Peyer's patch (tissue), 4 donors: ENCODE results near the gene ASCL5. TPM values are rescaled to one million over a fixed set of nuclear protein-coding genes. Genes with fewer than 3 reads are reported as not detected.

ENCODE experiments used
- DNase-seq, 3 donors: peaks; one replicate each; pipeline ENCODE4 v3.0.0-alpha.2; 2017 to 2019
- H3K27ac ChIP-seq, 4 donors: fragments of 200-600 bp; sonication (generic); one replicate each; pipeline ENCODE4 v1.5.1; 2016 to 2019
- H3K27me3 ChIP-seq, 2 donors: fragments of 200-600 bp; sonication (generic); one replicate each; pipeline ENCODE4 v1.5.1; 2019
- H3K36me3 ChIP-seq, 3 donors: fragments of 200-600 bp; sonication (generic); one replicate each; pipeline ENCODE4 v1.5.1; 2016 to 2019
- H3K4me1 ChIP-seq, 4 donors: fragments of 200-600 bp; sonication (generic); one replicate each; pipeline ENCODE4 v1.5.1; 2016 to 2019
- H3K4me3 ChIP-seq, 4 donors: fragments of 200-600 bp; sonication (generic); 1 replicate in 3 of 4; 2 replicates in 1 of 4; pipeline ENCODE4 v1.5.1; 2016 to 2019; ENCODE audit warnings: mild to moderate bottlenecking in 1 of 4
- H3K9me3 ChIP-seq, 4 donors: fragments of 200-600 bp; sonication (generic); one replicate each; pipeline ENCODE4 v1.5.1; 2016 to 2019; ENCODE audit warnings: mild to moderate bottlenecking in 1 of 4
- POLR2A ChIP-seq, 2 donors: fragments of 450-650 bp; IDR thresholded peaks; one replicate each; pipeline ENCODE4 v1.5.1; 2017; ENCODE audit warnings: antibody characterized with exemption in 2 of 2, mild to moderate bottlenecking in 2 of 2, moderate library complexity in 2 of 2
- total RNA-seq, 4 donors: library from RNA; depleted of rRNA; stranded (reverse); fragments of >200 nt; gene quantifications; one replicate each; pipeline ENCODE4 v1.1.0, GENCODE V29; 2016
- TF ChIP-seq, protein P1 (sequence below), 6 experiments: fragments of 450-650 bp in 4 of 6; fragments of 200-600 bp in 2 of 6; sonication (generic) in 1 of 6; IDR thresholded peaks; one replicate each; pipeline ENCODE4 v1.5.1; 2017 to 2019; ENCODE audit warnings: antibody characterized with exemption in 6 of 6, mild to moderate bottlenecking in 3 of 6, moderate library complexity in 1 of 6

ASCL5 gene
- total RNA-seq, 4 donors from 2014 or later: not detected

DNA sequence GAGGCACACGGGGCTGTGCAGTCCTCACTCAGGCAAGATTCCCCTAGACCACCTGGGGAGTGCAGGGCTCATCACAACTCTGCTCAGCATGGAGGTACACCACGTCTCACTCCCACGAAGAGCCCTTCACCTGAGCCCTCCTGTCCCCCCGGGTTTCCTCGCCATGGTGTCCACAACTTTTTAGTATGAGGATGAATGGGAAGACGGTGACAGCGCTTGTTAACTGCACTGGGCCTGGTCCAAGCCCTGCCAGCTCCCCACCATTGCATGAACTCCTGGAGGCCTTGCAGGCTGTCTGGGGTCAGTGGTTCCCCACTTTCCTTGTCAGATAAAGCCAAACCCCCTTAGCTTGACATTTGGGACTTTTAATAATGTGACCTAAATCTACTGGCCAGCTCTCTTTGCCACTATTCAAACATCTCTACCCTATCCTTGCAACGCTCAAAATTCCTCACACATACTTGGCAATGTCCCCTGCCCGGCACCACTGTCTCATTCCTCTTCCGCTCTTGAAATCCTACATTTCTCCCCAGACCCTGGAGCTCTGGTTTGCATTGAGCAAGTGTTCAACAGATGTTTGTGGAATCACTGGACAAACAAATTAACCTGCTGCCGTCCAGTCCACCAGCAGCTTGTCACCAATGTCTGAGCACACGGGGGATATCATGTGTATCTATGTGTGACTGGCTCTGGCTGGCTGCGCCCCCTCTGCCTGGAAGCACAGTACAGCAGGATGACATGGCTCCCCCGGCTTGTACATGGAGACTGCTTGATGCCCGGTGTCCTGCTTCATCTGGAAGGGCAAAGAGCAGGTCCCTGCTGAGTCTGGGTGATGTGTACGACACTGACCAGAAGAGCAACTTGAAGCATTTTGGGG, 16.1 kb upstream of the ASCL5 start:
- no peak for TF ChIP-seq POLR2A (IDR thresholded peaks at IDR 0.05)
- TF ChIP-seq, protein P1, sequence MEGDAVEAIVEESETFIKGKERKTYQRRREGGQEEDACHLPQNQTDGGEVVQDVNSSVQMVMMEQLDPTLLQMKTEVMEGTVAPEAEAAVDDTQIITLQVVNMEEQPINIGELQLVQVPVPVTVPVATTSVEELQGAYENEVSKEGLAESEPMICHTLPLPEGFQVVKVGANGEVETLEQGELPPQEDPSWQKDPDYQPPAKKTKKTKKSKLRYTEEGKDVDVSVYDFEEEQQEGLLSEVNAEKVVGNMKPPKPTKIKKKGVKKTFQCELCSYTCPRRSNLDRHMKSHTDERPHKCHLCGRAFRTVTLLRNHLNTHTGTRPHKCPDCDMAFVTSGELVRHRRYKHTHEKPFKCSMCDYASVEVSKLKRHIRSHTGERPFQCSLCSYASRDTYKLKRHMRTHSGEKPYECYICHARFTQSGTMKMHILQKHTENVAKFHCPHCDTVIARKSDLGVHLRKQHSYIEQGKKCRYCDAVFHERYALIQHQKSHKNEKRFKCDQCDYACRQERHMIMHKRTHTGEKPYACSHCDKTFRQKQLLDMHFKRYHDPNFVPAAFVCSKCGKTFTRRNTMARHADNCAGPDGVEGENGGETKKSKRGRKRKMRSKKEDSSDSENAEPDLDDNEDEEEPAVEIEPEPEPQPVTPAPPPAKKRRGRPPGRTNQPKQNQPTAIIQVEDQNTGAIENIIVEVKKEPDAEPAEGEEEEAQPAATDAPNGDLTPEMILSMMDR (IDR thresholded peaks at IDR 0.05): no peak
- Histone ChIP-seq H3K36me3 (peaks cover 0 to 56% (median 0%) of the 10 kb centered on the region in 3 donors), H3K4me3 (no peak overlapping the region), H3K27ac (no peak overlapping the region), H3K27me3 (no peaks in the 10 kb centered on the region), H3K4me1 (no peaks in the 10 kb centered on the region), H3K9me3 (no peaks in the 10 kb centered on the region)
- no peak for DNase-seq

DNA sequence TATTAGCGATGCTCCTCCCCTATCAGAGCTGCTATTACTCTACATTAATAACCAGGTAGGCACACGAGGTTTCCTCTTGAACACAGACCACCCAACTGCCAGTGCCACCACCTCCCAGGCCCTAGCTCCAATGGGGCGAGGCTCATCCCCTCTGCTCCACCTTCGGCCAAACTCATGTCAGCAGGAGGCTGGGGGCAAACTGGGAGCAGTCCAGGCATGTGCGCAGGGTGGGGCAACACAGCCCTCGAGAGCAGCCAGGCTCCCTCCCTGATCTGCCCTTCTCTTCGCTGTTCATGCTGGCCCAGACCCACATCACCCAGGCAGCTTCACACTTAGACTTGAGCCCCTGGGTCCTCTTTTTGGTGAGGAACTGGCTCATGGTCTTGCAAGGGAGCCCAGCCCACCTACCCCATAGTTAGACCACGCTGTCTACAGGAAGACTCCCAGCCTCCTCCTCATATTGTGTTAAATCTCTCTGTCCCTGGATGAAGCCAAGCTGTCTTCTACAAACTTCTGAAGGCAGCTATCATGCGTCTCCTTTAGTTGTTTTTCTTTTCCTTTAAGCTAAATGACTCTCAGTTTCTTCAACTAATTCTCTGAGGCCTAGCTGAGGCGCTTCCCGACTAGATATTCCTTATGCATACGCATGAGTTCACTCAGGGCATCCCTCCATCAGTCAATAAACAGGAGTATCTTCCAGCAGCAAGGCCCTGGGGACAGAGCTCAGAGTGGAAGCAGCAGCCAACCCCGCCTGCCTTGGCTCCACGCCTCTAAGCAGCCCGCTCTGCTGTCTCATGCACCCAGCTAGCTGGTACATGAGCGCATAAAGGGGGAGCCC, 15.2 kb upstream of the ASCL5 start:
- peaks cover 0 to 56% (median 0%) of the 10 kb centered on the region in 3 donors for H3K36me3 ChIP-seq
- no peaks in the 10 kb centered on the region for H3K9me3 ChIP-seq
- no peaks in the 10 kb centered on the region for H3K27me3 ChIP-seq
- H3K4me3 ChIP-seq: no peak overlapping the region
- no peak overlapping the region for H3K27ac ChIP-seq
- TF ChIP-seq POLR2A (IDR thresholded peaks at IDR 0.05): no peak
- TF ChIP-seq, protein P1 (IDR thresholded peaks at IDR 0.05): no peak
- DNase-seq: no peak
- H3K4me1 ChIP-seq: no peaks in the 10 kb centered on the region

DNA sequence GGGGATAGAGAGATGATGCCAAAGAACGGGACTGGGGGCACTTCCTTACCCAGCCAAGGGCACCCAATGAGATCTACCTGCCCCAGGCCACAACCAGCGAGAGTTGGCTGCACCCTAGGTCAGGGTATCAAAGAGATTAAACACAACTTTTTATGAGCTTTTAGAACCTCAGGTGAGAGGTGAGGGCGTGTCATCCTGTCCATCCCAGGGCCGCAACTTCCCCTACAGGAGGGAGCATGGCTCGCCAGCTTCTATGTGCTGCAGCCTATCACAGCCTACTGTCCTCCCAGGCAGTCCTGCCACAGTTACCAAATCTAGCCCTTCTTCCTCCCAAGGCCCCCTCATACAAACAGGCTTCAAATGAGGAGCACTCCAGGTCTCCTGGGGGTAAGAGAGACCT, 14.4 kb upstream of the ASCL5 start:
- Histone ChIP-seq H3K4me1 (no peaks in the 10 kb centered on the region), H3K36me3 (peaks cover 0 to 51% (median 0%) of the 10 kb centered on the region in 3 donors), H3K27me3 (no peaks in the 10 kb centered on the region), H3K27ac (no peak overlapping the region), H3K4me3 (no peak overlapping the region), H3K9me3 (no peaks in the 10 kb centered on the region)
- TF ChIP-seq POLR2A (IDR thresholded peaks at IDR 0.05): no peak
- TF ChIP-seq, protein P1 (IDR thresholded peaks at IDR 0.05): no peak
- no peak for DNase-seq

DNA sequence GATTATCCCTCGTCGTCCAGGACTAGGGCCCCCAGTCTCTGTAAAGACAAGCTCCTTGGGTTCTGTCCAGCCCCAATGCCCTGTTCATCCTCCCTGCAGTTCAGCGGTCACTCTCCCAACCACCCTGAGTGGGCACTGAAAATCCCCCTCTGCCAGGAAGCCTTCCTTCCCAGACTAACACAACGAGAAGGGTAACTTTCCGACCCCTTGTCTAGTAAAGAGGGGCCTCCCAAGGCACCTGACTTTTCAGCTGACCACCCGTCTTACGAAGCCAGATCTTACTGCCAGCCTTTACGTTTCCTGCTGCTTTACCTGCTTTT, 13.9 kb upstream of the ASCL5 start:
- Histone ChIP-seq H3K27me3 (no peaks in the 10 kb centered on the region), H3K36me3 (peaks cover 0 to 51% (median 0%) of the 10 kb centered on the region in 3 donors), H3K4me1 (no peaks in the 10 kb centered on the region), H3K9me3 (no peaks in the 10 kb centered on the region), H3K27ac (no peak overlapping the region), H3K4me3 (no peak overlapping the region)
- no peak for TF ChIP-seq POLR2A (IDR thresholded peaks at IDR 0.05)
- TF ChIP-seq, protein P1 (IDR thresholded peaks at IDR 0.05): no peak
- no peak for DNase-seq

DNA sequence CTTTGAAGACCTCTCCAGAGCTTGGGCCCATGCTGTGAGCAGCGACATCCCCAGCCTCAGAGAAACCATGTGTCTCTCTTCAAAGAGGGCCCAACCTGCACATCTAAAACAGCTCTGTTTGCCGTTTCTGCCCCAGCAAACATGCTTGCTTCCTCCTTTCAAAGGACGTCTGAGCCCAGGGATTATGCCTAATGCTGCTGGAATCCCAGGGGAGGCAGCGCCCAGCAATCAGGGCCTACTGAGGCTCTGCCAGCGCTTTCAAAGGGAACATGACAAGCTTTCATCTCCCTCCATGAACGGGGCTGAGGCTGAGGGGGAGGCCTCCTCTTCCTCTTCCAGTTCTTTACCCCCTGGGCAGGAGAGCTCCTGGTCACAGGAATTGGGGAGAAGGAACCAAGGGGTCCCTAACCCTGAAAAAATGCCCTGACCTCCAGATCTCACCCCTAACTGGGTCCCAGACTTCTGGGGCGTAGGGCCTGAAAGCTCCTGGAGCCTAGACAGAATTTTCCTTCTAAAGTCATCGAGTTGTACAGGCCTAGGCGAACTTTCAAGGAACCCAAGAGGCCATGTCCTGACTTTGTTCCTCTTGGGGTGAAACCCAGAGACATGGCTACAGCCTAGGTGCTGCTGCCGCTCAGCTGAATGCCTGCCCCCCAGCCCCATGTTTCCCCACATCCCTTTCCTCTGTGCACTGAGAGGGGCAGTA, 13.4 kb upstream of the ASCL5 start:
- Histone ChIP-seq H3K9me3 (no peaks in the 10 kb centered on the region), H3K36me3 (peaks cover 0 to 51% (median 0%) of the 10 kb centered on the region in 3 donors), H3K27me3 (no peaks in the 10 kb centered on the region), H3K27ac (no peak overlapping the region), H3K4me3 (no peak overlapping the region), H3K4me1 (no peaks in the 10 kb centered on the region)
- TF ChIP-seq, protein P1 (IDR thresholded peaks at IDR 0.05): no peak
- no peak for TF ChIP-seq POLR2A (IDR thresholded peaks at IDR 0.05)
- DNase-seq: no peak
